GM12878 (cell line): ENCODE measurements around the gene VEGFB. TPM values are rescaled to one million over a fixed set of nuclear protein-coding genes. Genes with fewer than 3 reads are reported as not detected.

Source experiments
- ATAC-seq: fragments of 200-7000 bp; cut with Tn5 transposase; 3 replicates; pipeline ENCODE4 v1.9.1; 2020; ENCODE audit warnings: mild to moderate bottlenecking, moderate library complexity
- BruUV-seq: library from RNA; stranded (reverse); fragments of 400-500 nt; replicated peaks from 2 replicates; lab custom pipeline; 2021; lab: Mats Ljungman, UMichigan
- CTCF ChIA-PET: fragments of 300-600 bp; sonication (Branson Sonifier 250); formaldehyde crosslinking; extraction: SDS; loops from one replicate; lab custom pipeline; 2021; ENCODE audit warnings: inconsistent platforms; lab: Yijun Ruan, JAX
- POLR2A ChIA-PET: fragments of 350-600 bp; formaldehyde crosslinking; extraction: SDS; loops from one replicate; lab custom pipeline; 2021; ENCODE audit warnings: inconsistent platforms; lab: Charles Lee
- RAD21 ChIA-PET: fragments of 300-600 bp; sonication (Branson Sonifier 250); formaldehyde crosslinking; loops from one replicate; lab custom pipeline; 2023; ENCODE audit warnings: antibody characterized with exemption; ENCODE audit not compliant: unreplicated experiment; lab: Charles Lee
- SMC1A ChIA-PET: fragments of 300-600 bp; sonication (Branson Sonifier 250); formaldehyde crosslinking; loops from one replicate; lab custom pipeline; 2023; ENCODE audit not compliant: unreplicated experiment, uncharacterized antibody; lab: Charles Lee
- DNase-seq: peaks from one replicate; pipeline ENCODE4 v3.0.0-alpha.2; 2011; ENCODE audit warnings: low read depth, low spot score
- FAIRE-seq: peaks from 3 replicates; lab custom pipeline; 2011; peaks lifted over from hg19 to GRCh38; lab: Jason Lieb, UNC
- H2AFZ ChIP-seq: 2 replicates; pipeline ENCODE4 v1.6.0; 2011; ENCODE audit warnings: low read depth, low read length, control low read depth; ENCODE audit not compliant: control insufficient read depth
- H3K27ac ChIP-seq: 2 replicates; pipeline ENCODE4 v1.5.1; 2011; ENCODE audit warnings: control low read depth; ENCODE audit not compliant: control insufficient read depth, insufficient read depth
- H3K27me3 ChIP-seq, 2 experiments: replicated peaks in 1 of 2; 2 replicates each; pipeline versions ENCODE4 v1.6.0 to v1.6.1; 2011; ENCODE audit warnings: low read length in 1 of 2; ENCODE audit not compliant: control insufficient read depth in 2 of 2, insufficient read depth in 2 of 2
- H3K36me3 ChIP-seq, 2 experiments: 2 replicates each; pipeline ENCODE4 v1.5.1; 2011; ENCODE audit warnings: low read length in 1 of 2; ENCODE audit not compliant: control insufficient read depth in 2 of 2, insufficient read depth in 2 of 2
- H3K4me1 ChIP-seq: 2 replicates; pipeline ENCODE4 v1.6.1; 2011; ENCODE audit warnings: mild to moderate bottlenecking, low read length, moderate library complexity, mixed read lengths; ENCODE audit not compliant: control insufficient read depth, insufficient read depth
- H3K4me2 ChIP-seq: 2 replicates; pipeline ENCODE4 v1.6.0; 2011; ENCODE audit warnings: control low read depth; ENCODE audit not compliant: control insufficient read depth, insufficient read depth
- H3K4me3 ChIP-seq: fragments of 200-600 bp; sonication (generic); 2 replicates; pipeline ENCODE4 v1.5.1; 2016
- H3K79me2 ChIP-seq: 2 replicates; pipeline ENCODE4 v1.6.0; 2011; ENCODE audit warnings: low read length; ENCODE audit not compliant: control insufficient read depth, insufficient read depth
- H3K9ac ChIP-seq: 2 replicates; pipeline ENCODE4 v1.8.0; 2011; ENCODE audit warnings: low read length, control low read depth, mixed read lengths; ENCODE audit not compliant: control insufficient read depth, insufficient read depth
- H3K9me3 ChIP-seq: replicated peaks from 3 replicates; pipeline ENCODE4 v1.5.1; 2011; ENCODE audit warnings: mild to moderate bottlenecking, low read length; ENCODE audit not compliant: control insufficient read depth, insufficient read depth
- H4K20me1 ChIP-seq: 2 replicates; pipeline ENCODE4 v1.6.0; 2011; ENCODE audit not compliant: control insufficient read depth, insufficient read depth
- CEBPZ ChIP-seq: fragments of 150-350 bp; IDR thresholded peaks from 2 replicates; pipeline ENCODE4 v1.6.1; 2016; ENCODE audit warnings: low read depth, low read length
- CHD1 ChIP-seq: IDR thresholded peaks from 2 replicates; pipeline ENCODE4 v1.6.1; 2012; ENCODE audit warnings: low read depth, low read length, improper control_type of control experiment
- KDM1A ChIP-seq: fragments of 200-600 bp; sonication (generic); IDR thresholded peaks from 2 replicates; pipeline ENCODE4 v1.6.1; 2016; ENCODE audit warnings: borderline replicate concordance
- NR2C1 ChIP-seq: fragments of 450-650 bp; IDR thresholded peaks from 2 replicates; pipeline ENCODE4 v1.6.1; 2017; ENCODE audit warnings: antibody characterized with exemption, mild to moderate bottlenecking, moderate library complexity
- NR2C2 ChIP-seq: IDR thresholded peaks from 2 replicates; pipeline ENCODE4 v1.6.1; 2011; ENCODE audit warnings: borderline replicate concordance, low read depth; ENCODE audit not compliant: control insufficient read depth, insufficient read length
- PBX3 ChIP-seq: IDR thresholded peaks from 2 replicates; pipeline ENCODE4 v1.6.1; 2011; ENCODE audit warnings: mild to moderate bottlenecking, low read depth, low read length, moderate library complexity; ENCODE audit not compliant: insufficient replicate concordance
- POLR2A ChIP-seq: IDR thresholded peaks from 2 replicates; pipeline ENCODE4 v1.6.1; 2011; ENCODE audit warnings: low read depth, mild to moderate bottlenecking, low read length
- SIN3A ChIP-seq: IDR thresholded peaks from 2 replicates; pipeline ENCODE4 v1.6.1; 2012; ENCODE audit warnings: low read depth, low read length, improper control_type of control experiment
- SREBF1 ChIP-seq: IDR thresholded peaks from 2 replicates; pipeline ENCODE4 v1.6.1; 2012; ENCODE audit warnings: mild to moderate bottlenecking, low read length
- STAT3 ChIP-seq: IDR thresholded peaks from 2 replicates; pipeline ENCODE4 v1.6.1; 2011; ENCODE audit warnings: low read depth, low read length, improper control_type of control experiment
- YBX1 ChIP-seq: fragments of 450-650 bp; IDR thresholded peaks from 2 replicates; pipeline ENCODE4 v1.6.1; 2016; ENCODE audit warnings: antibody characterized with exemption
- WGBS: methylation state at CpG from one replicate; pipeline ENCODE4 v1.1.6; 2016; ENCODE audit warnings: low lambda C conversion rate; ENCODE audit not compliant: insufficient replicate concordance, insufficient coverage; ENCODE audit errors: missing lambda C conversion rate; 5-methylcytosine and 5-hydroxymethylcytosine counted together
- in situ Hi-C: fragments of 300-500 bp; cut with MboI; formaldehyde crosslinking; loops from 9 replicates; pipeline ENCODE4 v1.14.3; 2018; ENCODE audit warnings: mixed read lengths
- intact Hi-C: fragments of 100-400 bp; cut with micrococcal nuclease; formaldehyde crosslinking; loops from one replicate; pipeline ENCODE4 v1.14.2; 2022; ENCODE audit not compliant: unreplicated experiment
- polyA plus RNA-seq, 11 experiments: library from polyadenylated mRNA; depleted of rRNA in 4 of 11; unstranded in 6 of 11; stranded (reverse) in 5 of 11; fragments of >200 nt; fragmentation: Nextera tagmentation in 4 of 11; fragmentation: Illumina TruSeq in 1 of 11; extraction: Ambion mirVana in 4 of 11; extraction: Trizol in 1 of 11; gene quantifications; 1 replicate in 1 of 11; 2 replicates in 10 of 11; pipeline versions ENCODE4 v1.2.1 to v1.2.3, GENCODE V29; 2011 to 2016; ENCODE audit warnings: inconsistent platforms in 2 of 11, missing spikeins in 2 of 11, low read depth in 1 of 11
- total RNA-seq, 4 experiments: library from RNA; depleted of rRNA in 3 of 4; stranded (reverse); fragments of >200 nt in 3 of 4; fragmentation: Illumina TruSeq in 1 of 4; extraction: Trizol in 1 of 4; gene quantifications; 2 replicates each; pipeline versions ENCODE4 v1.2.1 to v1.2.3, GENCODE V29; 2013 to 2021

VEGFB gene
- total and polyA plus RNA-seq, 10 of the 15 experiments (the other 5 are each of a cell fraction or from before 2014, with no cell fraction given): 7.0 to 75.8 (median 20.3) TPM

- Histone ChIP-seq H3K9me3 (no peaks in the 10 kb centered on the region), H3K36me3 (peaks cover 0 to 10% of the 10 kb centered on the region in 2 experiments; a peak in 2 of 4 replicates), H2AFZ (no peak overlapping the region), H3K9ac (no peak overlapping the region), H3K27me3 (no peaks in the 10 kb centered on the region), H4K20me1 (no peaks in the 10 kb centered on the region), H3K4me2 (0 out of 2 replicates have a peak overlapping the region, but pooled peaks have one; percentile 10), H3K79me2 (peaks cover 38% of the 10 kb centered on the region), H3K4me1 (peaks cover 25% of the 10 kb centered on the region), H3K4me3 (no peak overlapping the region), H3K27ac (no peak overlapping the region)
- intact Hi-C loops: no loop called here
- 0 out of 2 replicates have a peak, but pooled peaks have one; percentile 35 for TF ChIP-seq POLR2A
- no peak for TF ChIP-seq PBX3
- BruUV-seq: no TSS peak
- in situ Hi-C loops: loop anchor here (25.0 kb wide), 1 partner anchor 1618 kb away; the partner anchor contains the start of genes CFL1, EFEMP2 and MUS81
- ChIA-PET SMC1A (interaction anchor here (0.8 to 5.0 kb wide), 2 partner anchors 16 to 38 kb away, joined by 3 to 40 read pairs; partner anchors contain the start of gene FERMT3), POLR2A (interaction anchor here (1.2 to 7.4 kb wide), 9 partner anchors 16 to 61 kb away, joined by 3 to 82 read pairs (median 5); partner anchors contain the start of genes BAD, DNAJC4, ESRRA and FERMT3), RAD21 (interaction anchor here (1.0 to 8.6 kb wide), 4 partner anchors 8 to 38 kb away, joined by 3 to 104 read pairs (median 10); partner anchors contain the start of genes FERMT3, NUDT22 and TRPT1), CTCF (interaction anchor here (1.0 to 6.2 kb wide), 7 partner anchors 7 to 111 kb away, joined by 3 to 66 read pairs (median 13); partner anchors contain the start of genes CATSPERZ, FERMT3, NUDT22 and PLCB3)
- DNase-seq (no peak), FAIRE-seq (no peak), ATAC-seq (no peak)
- 63% methylated on average over 5 of the region's 5 CpGs for WGBS
Observed at GRCh38 chr11:64244107-64244506, 9.7 kb downstream of the VEGFB start.

- 6% methylated on average over 6 of the region's 6 CpGs for WGBS
- Histone ChIP-seq H3K4me2 (peak overlapping the region; percentile 80), H3K9me3 (no peaks in the 10 kb centered on the region), H3K27me3 (no peaks in the 10 kb centered on the region), H3K36me3 (peaks cover 0 to 10% of the 10 kb centered on the region in 2 experiments; a peak in 2 of 4 replicates), H3K4me3 (peak overlapping the region; percentile 91), H3K9ac (peak overlapping the region; percentile 92), H2AFZ (no peak overlapping the region), H3K79me2 (peaks cover 38% of the 10 kb centered on the region), H4K20me1 (no peaks in the 10 kb centered on the region), H3K27ac (peak overlapping the region; percentile 90), H3K4me1 (peaks cover 16% of the 10 kb centered on the region)
- RAD21 ChIA-PET: interaction anchor here (0.6 to 8.6 kb wide), 5 partner anchors 11 to 110 kb away, joined by 3 to 104 read pairs (median 4); partner anchors contain the start of genes FERMT3, MACROD1 and VEGFB
- CTCF ChIA-PET: interaction anchor here (1.0 to 6.2 kb wide), 6 partner anchors 24 to 60 kb away, joined by 3 to 66 read pairs (median 10); partner anchors contain the start of genes CATSPERZ and FERMT3
- DNase-seq (no peak), FAIRE-seq (no peak), ATAC-seq (no peak)
- no TSS peak for BruUV-seq
- in situ Hi-C loops (loop anchor here (25.0 kb wide), 1 partner anchor 1617 kb away; the partner anchor contains the start of genes CFL1, EFEMP2 and MUS81), intact Hi-C loops (no loop called here)
- POLR2A ChIA-PET: interaction anchor here (1.3 to 7.4 kb wide), 10 partner anchors 12 to 61 kb away, joined by 3 to 82 read pairs (median 6); partner anchors contain the start of genes BAD, DNAJC4, ESRRA and FERMT3
- SMC1A ChIA-PET: interaction anchor here (1.8 to 2.0 kb wide), 2 partner anchors 38 to 41 kb away, joined by 5 to 7 read pairs; partner anchors contain the start of gene FERMT3
- TF ChIP-seq YBX1 (no peak), STAT3 (no peak), SREBF1 (no peak), CEBPZ (no peak), CHD1 (no peak), NR2C1 (no peak), SIN3A (no peak), KDM1A (no peak), NR2C2 (no peak)
Observed at GRCh38 chr11:64244966-64245365, 10.6 kb downstream of the VEGFB start.
